HG03135 (cell line): ENCODE measurements around the gene IGF1R.
"Not testable (repeated sequence)": the region's sequence is repeated elsewhere in the genome, so short reads cannot be mapped to it uniquely, and the experiment has no call there.

Source experiments
- ATAC-seq: cut with Tn5 transposase; IDR thresholded peaks from one replicate; pipeline ENCODE4 v1.9.1; 2021; ENCODE audit warnings: mild to moderate bottlenecking, moderate library complexity; ENCODE audit not compliant: unreplicated experiment

Gene IGF1R

GRCh38 chr15:98954411-98954810 is 306.1 kb downstream of the IGF1R start:
- ATAC-seq, result no peak

- no peak for ATAC-seq
These were observed 307.0 kb downstream of the IGF1R start for GRCh38 chr15:98955331-98955730.

- no peak for ATAC-seq
These were observed 307.8 kb downstream of the IGF1R start for GRCh38 chr15:98955961-98956723.

- ATAC-seq, result no peak
These were observed 308.6 kb downstream of the IGF1R start for GRCh38 chr15:98956796-98957553.

- no peak for ATAC-seq
These were observed 309.3 kb downstream of the IGF1R start for GRCh38 chr15:98957655-98958054.

- ATAC-seq, result no peak
These were observed 309.7 kb downstream of the IGF1R start for GRCh38 chr15:98958076-98958475.

GRCh38 chr15:98958918-98959639 is 310.7 kb downstream of the IGF1R start:
- no peak for ATAC-seq

- ATAC-seq, result no peak
These were observed 311.3 kb downstream of the IGF1R start for GRCh38 chr15:98959640-98960007.

- ATAC-seq, result no peak
These were observed 312.3 kb downstream of the IGF1R start for GRCh38 chr15:98960555-98961050.

GRCh38 chr15:98963444-98963843 is 315.1 kb downstream of the IGF1R start:
- ATAC-seq, result no peak

- no peak for ATAC-seq
These were observed 316.3 kb downstream of the IGF1R start for GRCh38 chr15:98964466-98965133.

GRCh38 chr15:98965134-98965491 is 316.8 kb downstream of the IGF1R start:
- ATAC-seq, result not testable (repeated sequence)

- no peak for ATAC-seq
These were observed 317.3 kb downstream of the IGF1R start for GRCh38 chr15:98965597-98965996.

GRCh38 chr15:98966091-98966787 is 317.9 kb downstream of the IGF1R start:
- no peak for ATAC-seq

- ATAC-seq, result no peak
These were observed 318.8 kb downstream of the IGF1R start for GRCh38 chr15:98967096-98967495.

- ATAC-seq, result no peak
These were observed 319.6 kb downstream of the IGF1R start for GRCh38 chr15:98967916-98968315.

GRCh38 chr15:98968576-98968975 is 320.2 kb downstream of the IGF1R start:
- no peak for ATAC-seq

- no peak for ATAC-seq
These were observed 320.9 kb downstream of the IGF1R start for GRCh38 chr15:98969126-98969735.

GRCh38 chr15:98970799-98971198 is 322.5 kb downstream of the IGF1R start:
- ATAC-seq, result no peak

- ATAC-seq, result no peak
These were observed 328.2 kb downstream of the IGF1R start for GRCh38 chr15:98976500-98976899.
